CD4-positive, alpha-beta T cell treated with Interleukin-10 for 1 hour (primary cell): ENCODE measurements around the gene ARHGAP42.
"Not testable (repeated sequence)": the region's sequence is repeated elsewhere in the genome, so short reads cannot be mapped to it uniquely, and the experiment has no call there.

Experiments used
- DNase-seq: peaks from one replicate; pipeline ENCODE4 v3.0.0-alpha.2; 2020

The ARHGAP42 gene

GRCh38 chr11:100727410-100727809 is 40.3 kb downstream of the ARHGAP42 start:
- no peak for DNase-seq

DNA sequence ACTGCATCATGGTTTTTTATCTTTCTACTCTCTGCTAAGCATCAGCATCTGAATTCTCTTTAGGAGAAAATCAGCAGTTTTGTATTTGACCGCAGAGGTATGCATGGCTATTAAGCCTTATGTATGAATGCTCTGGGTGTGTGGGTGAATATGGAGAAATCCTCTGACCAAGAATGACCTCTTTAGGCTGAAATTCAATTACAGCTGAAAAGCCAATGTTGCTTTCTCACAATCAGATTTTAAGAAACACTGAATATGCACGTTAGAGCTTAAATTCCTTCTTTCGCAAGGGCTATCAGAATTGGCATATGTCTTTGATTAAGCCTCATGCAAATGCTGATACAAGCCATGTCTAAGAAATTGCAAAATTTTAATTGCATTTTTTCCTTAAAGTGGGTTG is 43.2 kb downstream of the ARHGAP42 start:
- no peak for DNase-seq

DNA sequence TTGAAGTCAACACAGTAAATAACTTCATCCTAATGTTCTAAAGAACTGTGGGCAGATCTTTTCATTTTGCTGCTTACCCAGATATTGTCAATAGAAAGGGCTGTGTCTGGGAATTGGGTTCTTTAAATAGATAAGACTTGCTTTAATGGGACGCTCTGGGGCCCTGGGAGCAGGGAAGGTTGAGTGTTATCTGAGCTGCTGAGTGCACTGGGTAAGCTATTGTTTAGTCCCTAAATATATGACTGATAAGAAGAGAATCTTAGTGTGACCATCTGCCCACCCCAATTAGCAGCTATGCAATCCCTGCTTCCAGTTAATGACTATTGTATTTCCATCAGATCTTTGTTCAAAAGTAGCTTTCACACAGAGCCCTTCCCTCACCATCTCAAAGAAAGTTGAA is 44.4 kb downstream of the ARHGAP42 start:
- no peak for DNase-seq

DNA sequence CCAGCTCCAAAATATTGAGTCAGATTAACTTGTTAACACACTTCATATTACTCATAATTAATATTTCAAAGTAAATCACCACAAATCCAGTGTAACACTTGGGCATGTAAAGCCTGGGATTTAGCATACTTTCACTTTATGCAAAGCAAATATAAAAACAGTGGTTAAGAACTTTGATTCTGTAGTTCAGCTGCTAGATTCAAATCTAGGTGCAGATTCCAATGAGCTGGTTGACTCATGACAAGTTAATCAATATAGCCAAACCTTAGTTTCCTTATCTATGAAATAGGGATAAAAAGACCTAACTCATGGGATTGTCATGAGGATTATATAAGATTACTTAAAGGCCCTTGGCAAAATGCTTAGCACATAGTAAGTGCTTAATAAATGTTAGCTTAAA is 45.9 kb downstream of the ARHGAP42 start:
- no peak for DNase-seq

DNA sequence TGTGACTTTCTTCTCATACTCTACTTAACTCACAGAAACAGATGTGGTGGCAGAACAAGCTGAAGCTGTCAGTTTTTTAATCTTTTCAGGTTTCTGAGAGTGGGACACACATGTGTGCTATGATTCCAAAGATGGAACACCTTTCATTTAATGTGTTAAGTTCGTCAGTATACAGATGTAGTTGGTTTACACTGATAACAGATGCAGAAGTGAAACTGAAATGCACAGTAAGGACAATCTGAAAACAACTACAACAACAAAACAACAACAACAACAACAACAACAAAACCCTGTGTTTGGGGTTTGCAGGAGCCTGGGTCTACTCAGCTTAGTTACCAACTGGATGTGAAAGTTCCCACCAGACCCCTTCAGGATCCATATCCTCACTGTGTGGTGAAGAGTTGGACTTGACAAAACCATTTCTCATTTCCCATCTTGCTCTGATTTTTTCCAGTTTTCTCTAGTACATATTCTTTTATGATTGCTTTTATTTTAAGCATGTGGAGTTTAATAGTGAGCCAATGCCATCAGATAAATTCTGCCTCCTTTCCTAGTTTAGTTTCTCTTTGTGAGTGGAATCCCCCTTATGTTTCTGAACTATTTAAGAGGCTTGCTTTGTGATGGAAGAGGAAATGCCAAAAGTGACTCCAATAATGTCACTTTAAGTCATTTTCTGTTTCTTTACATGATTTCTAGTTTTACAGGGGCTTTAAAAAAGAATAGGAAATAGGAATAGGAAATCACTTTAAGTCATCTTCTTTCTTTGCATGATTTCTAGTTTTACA is 47.8 kb downstream of the ARHGAP42 start:
- no peak for DNase-seq

GRCh38 chr11:100735949-100736675 is 49.0 kb downstream of the ARHGAP42 start:
- DNase-seq: no peak

GRCh38 chr11:100738701-100739270 is 51.7 kb downstream of the ARHGAP42 start:
- no peak for DNase-seq

DNA sequence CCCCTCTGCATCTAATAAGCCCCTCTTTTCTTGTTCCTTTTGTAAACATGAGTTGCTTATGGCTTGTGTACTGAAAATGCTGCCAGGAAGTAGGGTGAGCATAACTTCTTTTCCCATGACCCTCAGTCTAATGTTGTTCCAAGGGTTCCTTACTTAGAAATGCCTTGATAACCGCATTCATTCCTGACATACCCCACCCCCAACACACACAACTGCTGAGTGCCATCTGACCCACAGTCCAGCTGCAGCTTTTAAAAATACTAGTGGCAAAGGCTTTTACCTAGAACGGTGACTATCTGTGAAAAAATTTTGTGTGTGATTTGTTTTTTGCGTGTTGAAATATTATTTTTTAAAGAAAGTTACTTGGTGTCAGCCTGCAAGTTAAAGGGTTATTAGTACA is 52.6 kb downstream of the ARHGAP42 start:
- no peak for DNase-seq

- DNase-seq: no peak
Observed at GRCh38 chr11:100740440-100740839, 53.4 kb downstream of the ARHGAP42 start.

DNA sequence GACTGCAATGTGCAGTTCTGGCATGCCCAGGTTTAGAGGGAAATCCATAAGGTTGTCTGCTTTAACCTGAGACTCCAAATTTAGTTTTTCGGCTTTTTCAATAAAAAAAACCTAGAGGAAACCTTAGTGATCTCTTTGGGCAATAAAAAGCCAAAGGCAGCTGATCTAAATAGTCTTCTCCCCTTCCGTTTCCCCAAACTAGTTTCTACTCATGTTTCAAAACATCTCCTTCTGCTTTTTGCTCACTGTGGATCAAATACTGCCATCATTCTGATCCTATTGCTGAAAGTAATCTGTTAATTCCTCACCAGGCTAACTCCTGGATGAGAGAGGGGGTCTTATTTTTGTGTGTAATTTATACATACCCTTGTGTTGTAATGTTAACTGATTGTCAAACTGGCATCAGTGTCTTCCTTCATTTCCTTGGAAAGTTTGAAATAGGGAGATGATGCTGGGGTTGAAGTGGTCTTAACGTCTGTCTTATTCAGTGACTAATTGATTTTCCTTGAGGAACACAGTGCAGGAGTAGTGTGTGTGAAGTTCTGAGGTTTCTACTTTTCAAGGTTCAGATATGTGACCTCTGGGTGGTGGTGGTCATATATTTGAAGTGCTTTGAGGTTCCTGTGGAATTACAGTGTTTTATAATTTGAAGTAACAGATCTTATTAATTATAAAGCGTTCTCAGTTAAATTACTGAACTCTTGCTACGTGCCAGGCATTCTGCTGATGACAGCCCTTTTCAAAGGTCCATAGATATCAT is 55.0 kb downstream of the ARHGAP42 start:
- DNase-seq: no peak

DNA sequence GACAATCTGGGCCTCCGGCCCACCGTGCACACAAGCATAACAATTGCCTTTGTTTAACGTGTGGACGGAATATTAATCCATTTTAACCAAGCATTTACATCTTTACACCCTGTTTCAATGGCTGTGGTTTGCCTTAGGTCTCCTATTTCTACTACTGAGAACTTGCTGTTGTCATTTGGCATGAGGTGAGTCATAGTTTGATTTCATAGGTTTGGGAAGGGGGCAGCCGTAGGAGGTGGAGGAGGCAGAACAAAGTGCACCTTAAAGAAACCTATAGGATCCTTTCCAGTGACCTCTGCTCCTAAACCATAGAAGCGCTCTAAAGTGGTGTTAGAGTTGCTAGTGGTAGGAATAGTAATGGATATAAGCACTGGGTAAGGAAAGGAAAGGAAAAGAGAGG is 59.4 kb downstream of the ARHGAP42 start:
- no peak for DNase-seq

DNA sequence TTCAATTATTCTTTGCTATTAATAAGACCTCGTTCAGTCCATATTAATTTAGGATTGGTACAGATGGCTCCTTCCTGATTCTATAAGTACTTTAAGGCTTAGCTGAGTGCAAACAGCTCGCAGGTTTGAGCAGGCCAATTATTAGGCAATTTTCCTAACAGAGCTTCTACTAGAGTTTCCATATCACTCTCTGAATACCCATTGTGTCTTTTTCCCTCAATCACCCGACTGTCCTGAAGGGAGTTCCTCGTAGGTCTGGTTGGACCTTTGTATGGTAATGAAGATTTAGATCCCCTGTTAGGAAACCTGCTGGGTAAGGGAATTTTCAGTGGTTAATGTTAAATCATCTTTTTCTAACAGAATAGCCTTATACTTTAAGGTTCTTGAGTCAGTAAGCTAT is 61.1 kb downstream of the ARHGAP42 start:
- DNase-seq: no peak

- DNase-seq: not testable (repeated sequence)
Observed at GRCh38 chr11:100749887-100750565, 62.9 kb downstream of the ARHGAP42 start.

- not testable (repeated sequence) for DNase-seq
Observed at GRCh38 chr11:100750566-100750891, 63.4 kb downstream of the ARHGAP42 start.

- DNase-seq: no peak
Observed at GRCh38 chr11:100752371-100753171, 65.5 kb downstream of the ARHGAP42 start.

GRCh38 chr11:100753172-100753543 is 66.1 kb downstream of the ARHGAP42 start:
- DNase-seq: no peak

GRCh38 chr11:100753571-100753970 is 66.5 kb downstream of the ARHGAP42 start:
- DNase-seq: no peak

- no peak for DNase-seq
Observed at GRCh38 chr11:100756559-100756958, 69.5 kb downstream of the ARHGAP42 start.

- no peak for DNase-seq
Observed at GRCh38 chr11:100757646-100758045, 70.6 kb downstream of the ARHGAP42 start.

DNA sequence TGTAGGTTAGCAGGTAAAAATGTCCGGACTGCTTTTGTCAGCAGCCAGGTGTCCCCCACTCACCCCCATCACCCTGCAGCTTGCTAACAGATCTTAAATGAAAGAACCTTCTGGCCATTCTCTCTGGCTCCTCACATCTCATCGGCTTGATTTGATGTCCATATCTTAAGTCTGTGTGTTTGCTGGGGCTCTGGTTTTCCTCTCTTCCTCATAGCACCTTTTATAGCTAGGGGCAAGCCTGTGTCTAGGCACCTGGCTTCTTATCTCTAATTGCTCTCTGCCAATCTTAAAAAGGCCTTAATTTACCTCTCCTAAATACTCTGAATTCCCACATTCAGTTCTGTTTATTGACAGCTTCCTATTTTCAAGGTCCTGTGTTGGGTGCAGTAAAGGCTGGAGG is 72.0 kb downstream of the ARHGAP42 start:
- DNase-seq: no peak

- no peak for DNase-seq
Observed at GRCh38 chr11:100759856-100760255, 72.8 kb downstream of the ARHGAP42 start.

DNA sequence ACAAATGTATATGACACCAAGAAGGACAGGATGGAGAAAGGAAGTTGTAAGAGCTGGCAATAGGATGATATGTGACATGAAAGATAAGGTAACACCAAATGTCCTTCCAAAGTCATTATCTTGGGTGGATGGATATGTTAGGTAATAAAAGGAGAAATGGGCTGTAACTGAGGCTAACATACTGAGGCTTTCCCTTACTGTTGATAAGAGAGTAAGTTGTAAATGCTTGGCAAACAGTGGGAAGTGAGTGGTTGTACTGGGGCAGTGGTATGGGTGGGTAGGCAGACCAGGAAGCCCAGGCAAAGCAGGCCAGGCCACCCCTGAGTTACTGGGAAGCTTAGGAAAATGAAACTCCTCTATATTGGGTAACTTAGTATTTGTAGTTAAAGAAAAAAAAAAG is 73.7 kb downstream of the ARHGAP42 start:
- no peak for DNase-seq
